ENCODE measurements around the gene ADM5.

DNA sequence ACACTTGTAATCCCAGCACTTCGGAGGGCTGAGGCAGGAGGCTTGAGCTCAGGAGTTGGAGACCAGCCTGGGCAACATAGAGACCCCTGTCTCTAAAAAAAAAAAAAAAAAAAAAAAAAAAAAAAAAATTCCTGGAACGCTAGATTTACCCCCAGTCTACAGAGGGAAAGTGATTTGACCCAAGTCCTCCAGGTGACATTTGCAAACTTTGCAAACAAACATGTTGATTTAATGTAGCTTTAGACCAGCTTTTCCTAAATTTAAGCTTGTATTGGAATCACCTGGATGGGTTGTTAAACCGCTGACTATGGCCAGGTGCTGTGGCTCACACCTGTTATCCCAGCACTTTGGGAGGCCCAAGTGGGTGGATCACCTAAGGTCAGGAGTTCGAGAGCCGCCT, 10.0 kb downstream of the ADM5 start:
- TF ChIP-seq YY1 (IDR thresholded peaks at IDR 0.05; ENCODE audit: insufficient read depth, insufficient read length) (no peak), SUZ12 (IDR thresholded peaks at IDR 0.05; ENCODE audit: extremely low read depth, insufficient read depth, insufficient read length) (no peak)
